GM23338 (cell line): ENCODE data around the gene CKS1B. TPM values are rescaled to one million over a fixed set of nuclear protein-coding genes. Genes with fewer than 3 reads are reported as not detected.

Source experiments
- ATAC-seq: fragments of 200-7000 bp; cut with Tn5 transposase; 3 replicates; pipeline ENCODE4 v1.9.1; 2020
- DNase-seq: peaks from one replicate; pipeline ENCODE4 v3.0.0-alpha.2; 2015; ENCODE audit warnings: low spot score
- H2AFZ ChIP-seq: fragments of 200-600 bp; sonication (generic); 2 replicates; pipeline ENCODE4 v1.8.0; 2016; ENCODE audit warnings: antibody characterized with exemption, mild to moderate bottlenecking, moderate library complexity
- H3F3A ChIP-seq: fragments of 200-600 bp; sonication (generic); replicated peaks from 2 replicates; pipeline ENCODE4 v1.8.0; 2017; ENCODE audit warnings: antibody characterized with exemption, mixed run types, low read depth
- H3K27ac ChIP-seq: fragments of 200-600 bp; sonication (generic); 2 replicates; pipeline ENCODE4 v1.6.1; 2016; ENCODE audit warnings: low read depth
- H3K27me3 ChIP-seq: fragments of 200-600 bp; sonication (generic); 2 replicates; pipeline ENCODE4 v1.8.0; 2016; ENCODE audit warnings: mild to moderate bottlenecking, mixed run types, moderate library complexity; ENCODE audit not compliant: insufficient read depth
- H3K36me3 ChIP-seq: fragments of 200-600 bp; sonication (generic); 2 replicates; pipeline ENCODE4 v1.8.0; 2016; ENCODE audit warnings: mild to moderate bottlenecking; ENCODE audit not compliant: insufficient read depth
- H3K4me1 ChIP-seq: fragments of 200-600 bp; sonication (generic); 2 replicates; pipeline ENCODE4 v1.8.0; 2016; ENCODE audit warnings: mild to moderate bottlenecking, moderate library complexity; ENCODE audit not compliant: insufficient read depth
- H3K4me2 ChIP-seq: fragments of 200-600 bp; sonication (generic); 2 replicates; pipeline ENCODE4 v1.7.1; 2017; ENCODE audit warnings: mixed run types
- H3K4me3 ChIP-seq: fragments of 200-600 bp; sonication (generic); 2 replicates; pipeline ENCODE4 v1.6.1; 2016; ENCODE audit warnings: mixed run types
- H3K79me2 ChIP-seq: fragments of 200-600 bp; sonication (generic); replicated peaks from 2 replicates; pipeline ENCODE4 v1.8.0; 2017; ENCODE audit warnings: mild to moderate bottlenecking; ENCODE audit not compliant: insufficient read depth
- H3K9me2 ChIP-seq: fragments of 200-600 bp; sonication (generic); 2 replicates; pipeline ENCODE4 v1.8.0; 2017; ENCODE audit not compliant: insufficient read depth
- H4K20me1 ChIP-seq: fragments of 200-600 bp; sonication (generic); replicated peaks from 2 replicates; pipeline ENCODE4 v1.8.0; 2017; ENCODE audit warnings: mild to moderate bottlenecking; ENCODE audit not compliant: insufficient read depth
- H3K27ac Mint-ChIP-seq: 2 replicates; pipeline ENCODE4 v1.8.0; 2020; ENCODE audit warnings: inconsistent platforms, mild to moderate bottlenecking, moderate library complexity, mixed read lengths
- H3K27me3 Mint-ChIP-seq: 3 replicates; pipeline ENCODE4 v1.8.0; 2022; ENCODE audit warnings: low read depth, mild to moderate bottlenecking, moderate library complexity, mixed read lengths, inconsistent platforms; ENCODE audit not compliant: insufficient read depth, poor library complexity
- H3K36me3 Mint-ChIP-seq: 3 replicates; pipeline ENCODE4 v1.8.0; 2021; ENCODE audit warnings: low read depth, mild to moderate bottlenecking, inconsistent platforms, moderate library complexity, mixed read lengths
- H3K4me1 Mint-ChIP-seq: 3 replicates; pipeline ENCODE4 v1.8.0; 2020; ENCODE audit warnings: mild to moderate bottlenecking, inconsistent platforms, mixed read lengths
- H3K4me3 Mint-ChIP-seq: 3 replicates; pipeline ENCODE4 v1.8.0; 2021; ENCODE audit warnings: moderate library complexity, mild to moderate bottlenecking, inconsistent platforms, mixed read lengths
- H3K9me3 Mint-ChIP-seq: 3 replicates; pipeline ENCODE4 v1.8.0; 2020; ENCODE audit warnings: moderate library complexity, mild to moderate bottlenecking, inconsistent platforms, mixed read lengths
- CREB1 ChIP-seq: fragments of 250-450 bp; sonication (Bioruptor Pico); IDR thresholded peaks from 2 replicates; pipeline ENCODE4 v1.5.0; 2020; ENCODE audit warnings: low read depth, mild to moderate bottlenecking, moderate library complexity
- EZH2 ChIP-seq: fragments of 200-600 bp; sonication (generic); IDR thresholded peaks from one replicate; pipeline ENCODE4 v1.8.0; 2017; ENCODE audit warnings: antibody characterized with exemption, mild to moderate bottlenecking, low read depth; ENCODE audit not compliant: unreplicated experiment
- EZH2phosphoT487 ChIP-seq: fragments of 200-600 bp; sonication (generic); IDR thresholded peaks from one replicate; pipeline ENCODE4 v1.8.1; 2018; ENCODE audit warnings: antibody characterized with exemption; ENCODE audit not compliant: unreplicated experiment
- JUNB ChIP-seq: IDR thresholded peaks from one replicate; pipeline ENCODE4 v1.6.1; 2016; ENCODE audit warnings: antibody characterized with exemption; ENCODE audit not compliant: unreplicated experiment
- NANOG ChIP-seq: IDR thresholded peaks from 2 replicates; pipeline ENCODE4 v1.6.1; 2016; ENCODE audit warnings: antibody characterized with exemption, borderline replicate concordance
- POLR2AphosphoS5 ChIP-seq: IDR thresholded peaks from 2 replicates; pipeline ENCODE4 v1.6.1; 2016; ENCODE audit warnings: antibody characterized with exemption, low read depth
- REST ChIP-seq: IDR thresholded peaks from one replicate; pipeline ENCODE4 v1.6.1; 2018; ENCODE audit warnings: antibody characterized with exemption; ENCODE audit not compliant: unreplicated experiment
- STAT1 ChIP-seq: IDR thresholded peaks from one replicate; pipeline ENCODE4 v1.6.1; 2016; ENCODE audit warnings: antibody characterized with exemption; ENCODE audit not compliant: unreplicated experiment
- ZNF331 ChIP-seq: fragments of 250-450 bp; sonication (Bioruptor Pico); IDR thresholded peaks from 2 replicates; pipeline ENCODE4 v1.5.0; 2020; ENCODE audit warnings: low read depth, mild to moderate bottlenecking, moderate library complexity
- ZNF462 ChIP-seq: fragments of 250-450 bp; sonication (Bioruptor Pico); IDR thresholded peaks from 2 replicates; pipeline ENCODE4 v1.5.0; 2020; ENCODE audit warnings: mild to moderate bottlenecking, moderate library complexity
- polyA plus RNA-seq: library from polyadenylated mRNA; unstranded; fragments of >200 nt; fragmentation: Nextera tagmentation; extraction: Ambion mirVana; gene quantifications from 2 replicates; pipeline ENCODE4 v1.2.1, GENCODE V29; 2016
- total RNA-seq: library from RNA; depleted of rRNA; stranded (reverse); fragments of >200 nt; shearing (Covaris generic); gene quantifications from 2 replicates; pipeline ENCODE4 v1.2.3, GENCODE V29; 2014
- TF ChIP-seq, protein P1 (sequence below), 2 experiments: fragments of 200-600 bp in 1 of 2; sonication (generic) in 1 of 2; conservative IDR thresholded peaks; 2 replicates each; pipeline versions ENCODE4 v1.5.1 to v1.6.1; 2016 to 2017; ENCODE audit warnings: antibody characterized with exemption in 2 of 2, low read depth in 2 of 2, mild to moderate bottlenecking in 2 of 2, moderate library complexity in 1 of 2
- TF ChIP-seq, protein P2 (sequence below): IDR thresholded peaks from 2 replicates; pipeline ENCODE4 v1.6.1; 2016; ENCODE audit warnings: antibody characterized with exemption

The CKS1B gene
- total and polyA plus RNA-seq, 2 experiments from 2014 or later = 296 to 617 TPM

DNA sequence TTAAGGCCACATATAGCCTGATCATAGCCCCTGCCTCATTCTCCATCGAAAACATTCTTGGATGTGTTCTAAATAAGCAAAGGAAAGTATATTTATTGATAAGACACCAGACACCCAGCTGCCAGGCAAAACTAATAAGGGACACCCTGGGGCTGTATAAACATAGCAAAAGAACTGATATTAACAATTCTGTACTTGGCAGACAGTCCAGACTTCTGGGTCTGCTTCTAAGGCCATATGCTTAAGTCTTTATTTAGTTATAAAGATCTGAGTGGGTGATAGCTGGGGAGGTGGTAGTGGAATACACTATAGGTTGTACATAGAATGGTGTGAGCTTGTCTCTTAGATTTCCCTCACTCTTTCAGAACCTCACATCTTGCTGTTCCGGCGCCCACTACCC is 3.9 kb downstream of the CKS1B start:
- ATAC-seq (no peak), DNase-seq (no peak)
- H3K36me3 Mint-ChIP-seq = peaks cover 55% of the 10 kb centered on the region
- H3K9me3 Mint-ChIP-seq = no peaks in the 10 kb centered on the region
- Histone ChIP-seq H3F3A (peaks cover 26% of the 10 kb centered on the region), H3K4me1 (peaks cover 18% of the 10 kb centered on the region), H3K27me3 (no peaks in the 10 kb centered on the region), H3K36me3 (peaks cover 26% of the 10 kb centered on the region; the same call in 1 of the 2 replicates), H3K4me3 (no peak overlapping the region), H3K4me2 (no peak overlapping the region), H3K79me2 (peaks cover 57% of the 10 kb centered on the region), H2AFZ (no peak overlapping the region), H3K27ac (no peak overlapping the region), H4K20me1 (peaks cover 27% of the 10 kb centered on the region), H3K9me2 (no peaks in the 10 kb centered on the region)
- H3K27me3 Mint-ChIP-seq = peaks cover 1% of the 10 kb centered on the region
- H3K4me3 Mint-ChIP-seq = no peak overlapping the region
- no peaks in the 10 kb centered on the region; the same call in none of the 3 replicates for H3K4me1 Mint-ChIP-seq
- H3K27ac Mint-ChIP-seq = no peak overlapping the region
- TF ChIP-seq STAT1 = no peak
- TF ChIP-seq EZH2 = no peak
- TF ChIP-seq CREB1 (CRISPR knock-in tag) = no peak
- no peak for TF ChIP-seq NANOG
- TF ChIP-seq EZH2phosphoT487 = no peak
- no peak for TF ChIP-seq REST
- TF ChIP-seq JUNB = no peak
- no peak for TF ChIP-seq POLR2AphosphoS5
- TF ChIP-seq, protein P1, sequence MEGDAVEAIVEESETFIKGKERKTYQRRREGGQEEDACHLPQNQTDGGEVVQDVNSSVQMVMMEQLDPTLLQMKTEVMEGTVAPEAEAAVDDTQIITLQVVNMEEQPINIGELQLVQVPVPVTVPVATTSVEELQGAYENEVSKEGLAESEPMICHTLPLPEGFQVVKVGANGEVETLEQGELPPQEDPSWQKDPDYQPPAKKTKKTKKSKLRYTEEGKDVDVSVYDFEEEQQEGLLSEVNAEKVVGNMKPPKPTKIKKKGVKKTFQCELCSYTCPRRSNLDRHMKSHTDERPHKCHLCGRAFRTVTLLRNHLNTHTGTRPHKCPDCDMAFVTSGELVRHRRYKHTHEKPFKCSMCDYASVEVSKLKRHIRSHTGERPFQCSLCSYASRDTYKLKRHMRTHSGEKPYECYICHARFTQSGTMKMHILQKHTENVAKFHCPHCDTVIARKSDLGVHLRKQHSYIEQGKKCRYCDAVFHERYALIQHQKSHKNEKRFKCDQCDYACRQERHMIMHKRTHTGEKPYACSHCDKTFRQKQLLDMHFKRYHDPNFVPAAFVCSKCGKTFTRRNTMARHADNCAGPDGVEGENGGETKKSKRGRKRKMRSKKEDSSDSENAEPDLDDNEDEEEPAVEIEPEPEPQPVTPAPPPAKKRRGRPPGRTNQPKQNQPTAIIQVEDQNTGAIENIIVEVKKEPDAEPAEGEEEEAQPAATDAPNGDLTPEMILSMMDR (conservative IDR thresholded peaks at IDR 0.05; ENCODE audit: low read depth in 2 of 2) = no peak
- TF ChIP-seq, protein P2, sequence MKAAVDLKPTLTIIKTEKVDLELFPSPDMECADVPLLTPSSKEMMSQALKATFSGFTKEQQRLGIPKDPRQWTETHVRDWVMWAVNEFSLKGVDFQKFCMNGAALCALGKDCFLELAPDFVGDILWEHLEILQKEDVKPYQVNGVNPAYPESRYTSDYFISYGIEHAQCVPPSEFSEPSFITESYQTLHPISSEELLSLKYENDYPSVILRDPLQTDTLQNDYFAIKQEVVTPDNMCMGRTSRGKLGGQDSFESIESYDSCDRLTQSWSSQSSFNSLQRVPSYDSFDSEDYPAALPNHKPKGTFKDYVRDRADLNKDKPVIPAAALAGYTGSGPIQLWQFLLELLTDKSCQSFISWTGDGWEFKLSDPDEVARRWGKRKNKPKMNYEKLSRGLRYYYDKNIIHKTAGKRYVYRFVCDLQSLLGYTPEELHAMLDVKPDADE = no peak
- no peak for TF ChIP-seq ZNF462 (CRISPR knock-in tag)
- no peak for TF ChIP-seq ZNF331 (CRISPR knock-in tag)
